WI38 (cell line): Measurements from ENCODE around the gene BEX2.
A peak's percentile ranks its signal among the peaks of the same experiment; 100 is the strongest.
"Not testable (repeated sequence)": the region's sequence is repeated elsewhere in the genome, so short reads cannot be mapped to it uniquely, and the experiment has no call there.

Experiments
- H3K4me3 ChIP-seq: 2 replicates; pipeline ENCODE4 v1.5.1; 2011; ENCODE audit warnings: low read depth, mild to moderate bottlenecking, control low read depth, low read length
- TF ChIP-seq, protein P1 (sequence below): IDR thresholded peaks from 2 replicates; pipeline ENCODE4 v1.5.1; 2012; ENCODE audit warnings: low read depth, mild to moderate bottlenecking, control low read depth, low read length

Gene BEX2

DNA sequence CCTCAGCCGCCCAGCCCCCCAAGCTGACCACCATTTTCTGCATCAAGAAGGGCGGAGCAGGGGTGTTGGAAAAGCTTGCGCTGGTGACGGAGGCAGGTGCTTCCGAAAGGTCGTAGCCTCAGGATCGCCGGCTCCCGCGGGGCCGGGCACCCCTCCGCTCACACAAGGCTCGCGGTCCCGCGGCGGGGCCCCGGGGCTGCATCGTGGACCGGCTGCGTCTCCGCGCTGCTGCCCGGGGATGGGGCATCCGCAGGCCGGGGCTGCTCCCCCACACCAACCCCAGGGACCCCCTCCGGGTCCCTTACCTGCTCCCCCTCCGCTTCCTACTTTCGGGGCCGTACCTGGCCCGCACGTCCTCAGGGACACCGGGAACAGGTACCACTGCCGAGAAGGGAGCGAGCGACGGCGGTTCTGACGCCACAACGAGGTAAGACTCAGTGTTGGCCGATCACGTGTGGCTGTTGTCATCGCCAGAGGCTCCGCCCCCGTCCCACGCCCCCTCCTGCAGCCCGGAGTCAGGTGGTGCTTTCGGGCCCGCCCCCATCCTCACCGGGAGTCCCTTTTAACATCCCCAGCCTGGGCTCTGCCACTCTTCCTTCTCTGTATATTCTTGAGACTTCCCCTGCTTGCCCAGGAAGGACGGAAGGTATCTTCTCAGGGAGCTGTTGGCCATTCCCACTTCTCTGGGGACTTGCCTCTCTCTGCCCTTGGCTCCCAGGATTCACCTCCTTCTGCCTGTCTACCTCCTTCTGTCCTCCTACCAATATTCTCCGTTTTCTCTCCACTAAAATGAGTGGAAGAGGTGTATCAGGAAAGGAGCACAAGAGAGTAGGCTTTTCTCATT lies at the start of gene BEX2:
TSS of gene BEX2 (minus strand) at position 436 of the 844 bp plus-strand sequence. CDS start 1,014 bp downstream, outside the sequence.
- peak within 1 kb of the TSS; percentile 27; the same call in 1 of the 2 replicates for H3K4me3 ChIP-seq
- TF ChIP-seq, protein P1, sequence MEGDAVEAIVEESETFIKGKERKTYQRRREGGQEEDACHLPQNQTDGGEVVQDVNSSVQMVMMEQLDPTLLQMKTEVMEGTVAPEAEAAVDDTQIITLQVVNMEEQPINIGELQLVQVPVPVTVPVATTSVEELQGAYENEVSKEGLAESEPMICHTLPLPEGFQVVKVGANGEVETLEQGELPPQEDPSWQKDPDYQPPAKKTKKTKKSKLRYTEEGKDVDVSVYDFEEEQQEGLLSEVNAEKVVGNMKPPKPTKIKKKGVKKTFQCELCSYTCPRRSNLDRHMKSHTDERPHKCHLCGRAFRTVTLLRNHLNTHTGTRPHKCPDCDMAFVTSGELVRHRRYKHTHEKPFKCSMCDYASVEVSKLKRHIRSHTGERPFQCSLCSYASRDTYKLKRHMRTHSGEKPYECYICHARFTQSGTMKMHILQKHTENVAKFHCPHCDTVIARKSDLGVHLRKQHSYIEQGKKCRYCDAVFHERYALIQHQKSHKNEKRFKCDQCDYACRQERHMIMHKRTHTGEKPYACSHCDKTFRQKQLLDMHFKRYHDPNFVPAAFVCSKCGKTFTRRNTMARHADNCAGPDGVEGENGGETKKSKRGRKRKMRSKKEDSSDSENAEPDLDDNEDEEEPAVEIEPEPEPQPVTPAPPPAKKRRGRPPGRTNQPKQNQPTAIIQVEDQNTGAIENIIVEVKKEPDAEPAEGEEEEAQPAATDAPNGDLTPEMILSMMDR = no peak

DNA sequence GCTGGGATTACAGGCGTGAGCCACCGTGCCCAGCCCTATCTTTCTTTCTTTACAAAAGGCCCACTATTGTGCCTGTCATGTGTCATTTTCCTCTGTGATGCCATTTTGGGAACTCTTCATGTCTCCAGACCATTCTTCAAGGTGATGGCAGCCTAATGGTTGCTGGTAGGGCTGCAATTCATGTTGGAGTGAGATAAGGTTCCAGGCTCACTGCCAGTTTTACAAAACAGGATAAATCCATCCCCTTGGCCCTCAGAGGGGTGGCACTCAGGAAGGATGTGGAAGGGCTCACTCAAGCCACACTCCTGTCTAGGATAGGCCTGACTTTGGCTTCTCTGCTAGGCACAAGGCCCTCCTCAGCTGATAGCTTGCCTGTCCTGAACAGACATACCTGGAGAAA lies 49.3 kb upstream of the BEX2 start:
- no peak overlapping the region for H3K4me3 ChIP-seq
- TF ChIP-seq, protein P1 = no peak

DNA sequence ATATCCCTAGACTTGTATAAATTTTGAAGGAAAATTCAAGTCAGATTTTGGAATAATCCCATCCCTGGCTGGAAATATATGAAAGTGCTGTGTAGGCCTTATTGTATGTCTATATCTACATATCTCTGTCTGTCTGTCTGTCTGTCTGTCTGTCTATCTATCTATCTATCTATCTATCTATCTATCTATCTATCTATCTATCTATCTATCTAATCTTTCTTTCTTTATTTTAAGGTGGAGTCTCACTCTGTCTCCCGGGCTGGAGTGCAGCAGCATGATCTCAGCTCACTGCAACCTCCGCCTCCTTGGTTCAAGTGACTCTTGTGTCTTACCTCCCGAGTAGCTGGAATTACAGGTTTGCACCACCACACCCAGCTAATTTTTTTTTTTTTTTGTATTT lies 48.8 kb upstream of the BEX2 start:
- not testable (repeated sequence) for H3K4me3 ChIP-seq

DNA sequence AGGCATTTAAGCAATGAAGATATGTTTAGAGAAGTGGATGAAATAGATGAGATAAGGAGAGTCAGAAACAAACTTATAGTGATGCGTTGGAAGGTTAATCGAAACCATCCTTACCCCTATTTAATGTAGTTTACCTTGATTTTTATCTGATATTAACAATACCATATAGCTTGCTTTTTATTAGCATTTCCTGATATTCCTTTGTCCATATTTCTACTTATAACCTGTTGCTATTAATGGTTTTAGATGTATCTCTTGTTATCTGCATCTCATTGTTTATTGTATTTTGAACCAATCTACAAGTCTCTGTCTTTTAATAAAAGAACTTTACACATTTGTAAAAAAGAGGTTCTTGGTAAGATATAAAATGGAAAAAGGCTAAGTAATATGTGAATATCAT lies 47.1 kb upstream of the BEX2 start:
- H3K4me3 ChIP-seq = peak overlapping the region; percentile 81
- TF ChIP-seq, protein P1 = no peak

DNA sequence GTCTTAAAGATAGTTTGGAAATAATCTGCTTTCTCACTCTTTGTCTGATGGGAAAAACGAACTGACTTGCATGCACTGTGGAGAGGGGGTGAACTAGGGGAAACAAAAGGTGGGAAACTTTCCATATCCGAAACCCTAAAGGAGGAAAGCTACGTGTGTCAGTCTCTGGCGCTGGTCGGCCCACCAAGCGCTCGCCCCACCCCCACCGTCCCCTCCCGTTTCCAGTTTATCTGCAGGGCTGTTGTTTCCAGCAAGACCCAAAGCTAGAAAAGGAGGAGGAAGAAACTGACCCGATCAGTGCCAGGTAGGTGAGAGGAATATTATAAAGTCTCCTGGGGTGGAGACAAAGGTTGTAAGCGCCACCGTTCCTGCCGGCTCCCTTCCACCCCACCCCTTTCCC lies 46.1 kb upstream of the BEX2 start:
- H3K4me3 ChIP-seq = peak overlapping the region; percentile 81

DNA sequence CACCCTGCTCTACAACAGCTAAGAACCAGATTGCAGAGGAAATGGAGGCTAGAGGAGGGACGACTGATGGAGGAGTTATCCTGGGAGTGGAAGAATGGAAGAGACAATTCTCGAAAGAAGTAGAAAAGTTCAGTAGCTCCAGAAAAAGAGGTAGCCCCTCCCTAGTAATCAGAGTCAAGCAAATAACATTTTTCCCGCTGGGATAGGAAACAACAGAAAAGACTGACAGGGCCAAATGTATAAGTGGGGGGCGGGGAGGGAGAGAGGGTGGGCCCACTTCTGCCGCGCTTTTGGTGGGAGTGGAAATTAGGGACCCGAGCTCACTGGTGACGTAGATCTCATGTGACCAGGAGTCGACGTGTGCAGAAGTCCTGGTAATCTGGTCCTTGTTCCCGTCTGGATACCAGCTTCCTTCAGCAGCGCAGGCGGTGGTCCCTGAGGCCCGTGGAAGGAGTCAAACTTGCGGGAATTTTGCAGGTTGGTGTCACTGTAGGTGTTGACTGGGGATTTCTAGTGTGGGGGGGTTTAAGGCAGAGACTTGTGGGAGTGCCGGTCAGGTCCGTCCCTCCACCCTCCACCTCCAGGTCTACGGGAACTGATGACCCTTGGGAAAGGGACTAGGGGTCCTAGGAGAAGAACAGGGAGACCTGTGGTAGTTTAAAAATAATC lies 45.5 kb upstream of the BEX2 start, which contains the start of gene TCEAL9:
TSS of gene TCEAL9 (plus strand) at position 377 of the 669 bp plus-strand sequence. CDS start 1,179 bp downstream, outside the sequence.
- TF ChIP-seq, protein P1 = no peak
- peak within 1 kb of the TSS; percentile 81 for H3K4me3 ChIP-seq

More for the DNA sequence above, 46.1 kb upstream of the BEX2 start:
- TF ChIP-seq, protein P1 = no peak

DNA sequence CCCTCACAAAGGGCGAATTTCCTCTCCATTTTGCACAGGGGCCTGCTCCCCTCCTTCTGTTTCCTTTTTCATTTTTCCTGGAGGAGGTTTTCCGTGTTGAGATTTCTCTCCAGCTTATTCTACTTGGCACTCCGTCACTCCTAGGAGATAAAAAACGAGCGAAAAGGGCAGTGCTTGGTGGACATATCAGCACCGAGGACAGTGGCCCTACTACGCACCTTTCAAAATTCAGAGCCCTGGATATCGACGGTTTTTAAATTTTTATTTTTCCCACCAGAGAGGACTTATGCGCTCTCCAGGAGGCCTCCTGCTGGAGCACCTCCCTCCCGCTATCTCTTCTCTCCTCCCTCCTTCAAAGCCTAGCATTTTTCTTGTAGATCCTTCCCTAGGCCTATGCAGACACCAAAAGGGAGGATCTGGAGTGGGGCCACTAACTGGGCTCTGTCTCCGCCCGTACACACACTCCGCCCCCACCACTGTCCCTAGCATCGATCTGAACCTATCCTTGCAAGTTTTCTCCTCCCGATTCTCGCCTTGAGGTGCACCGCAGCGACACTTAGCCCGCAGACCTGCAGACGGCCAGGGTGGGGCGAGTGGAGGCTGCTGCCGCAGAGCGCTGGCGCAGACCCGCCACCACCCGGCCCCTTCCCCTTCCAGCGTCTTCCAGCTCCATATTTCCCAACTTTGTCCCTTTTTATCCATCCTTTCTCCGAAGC lies 37.0 kb upstream of the BEX2 start:
- H3K4me3 ChIP-seq = no peak overlapping the region
- TF ChIP-seq, protein P1 = no peak
